Effector memory CD4-positive, alpha-beta T cell (primary cell): ENCODE data around the gene ST3GAL6.

Experiments
- DNase-seq, 3 donors: peaks; one replicate each; pipeline ENCODE4 v3.0.0-alpha.2; 2020
- H3K27ac ChIP-seq: 2 replicates; pipeline ENCODE4 v1.7.0; 2013; ENCODE audit warnings: mild to moderate bottlenecking, low read length, moderate library complexity; ENCODE audit not compliant: insufficient read depth, poor library complexity, severe bottlenecking
- H3K27me3 ChIP-seq: replicated peaks from 2 replicates; pipeline ENCODE4 v1.7.0; 2013; ENCODE audit warnings: mild to moderate bottlenecking, low read length; ENCODE audit not compliant: insufficient read depth, control insufficient read depth, poor library complexity, severe bottlenecking
- H3K36me3 ChIP-seq: 2 replicates; pipeline ENCODE4 v1.7.0; 2013; ENCODE audit warnings: mild to moderate bottlenecking, low read length, moderate library complexity; ENCODE audit not compliant: control insufficient read depth, insufficient read depth
- H3K4me1 ChIP-seq: 2 replicates; pipeline ENCODE4 v1.7.0; 2013; ENCODE audit warnings: low read length, mild to moderate bottlenecking; ENCODE audit not compliant: control insufficient read depth, insufficient read depth, poor library complexity, severe bottlenecking
- H3K4me3 ChIP-seq: 2 replicates; pipeline ENCODE4 v1.7.0; 2013; ENCODE audit warnings: low read length, low read depth, mild to moderate bottlenecking; ENCODE audit not compliant: insufficient read depth, poor library complexity, severe bottlenecking
- H3K9me3 ChIP-seq: 2 replicates; pipeline ENCODE4 v1.7.0; 2013; ENCODE audit warnings: mild to moderate bottlenecking, low read length, moderate library complexity; ENCODE audit not compliant: control insufficient read depth

The ST3GAL6 gene

DNA sequence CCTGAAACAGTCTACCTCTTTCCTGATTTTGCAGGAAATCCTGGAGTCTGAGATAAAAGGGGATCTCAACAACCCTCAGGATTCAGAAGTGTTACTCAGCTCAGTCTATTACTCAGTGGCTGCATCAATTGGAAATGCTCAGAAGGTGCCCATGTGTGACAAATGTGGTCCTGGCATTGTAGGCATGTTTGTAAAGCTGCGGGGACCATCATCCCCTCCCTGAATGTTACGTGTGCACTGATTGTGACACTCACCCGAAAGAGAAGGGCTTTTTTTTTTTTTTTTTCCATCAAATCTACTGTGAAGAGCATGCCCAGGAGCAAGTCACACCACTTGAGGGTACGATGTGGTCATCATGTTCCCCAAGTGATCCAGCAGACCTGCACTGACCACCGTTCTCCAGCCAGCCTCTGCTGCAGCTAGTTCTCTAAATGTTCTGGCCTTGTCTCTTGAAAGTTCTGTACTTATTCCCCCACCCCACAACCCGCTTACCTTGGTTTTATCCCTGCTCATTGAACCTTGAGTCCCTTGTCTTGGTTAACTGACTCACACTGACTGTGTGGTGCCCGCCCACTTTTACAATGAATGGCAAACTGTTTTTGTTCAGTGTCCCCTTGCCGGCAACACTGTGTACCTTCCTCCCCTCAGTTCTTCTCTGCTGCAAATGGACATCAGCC is 19.8 kb downstream of the ST3GAL6 start:
- no peaks in the 10 kb centered on the region for H3K36me3 ChIP-seq
- no peaks in the 10 kb centered on the region for H3K4me1 ChIP-seq
- no peaks in the 10 kb centered on the region for H3K9me3 ChIP-seq
- DNase-seq = no peak
- H3K27ac ChIP-seq = no peak overlapping the region
- H3K4me3 ChIP-seq = no peak overlapping the region
- no peaks in the 10 kb centered on the region for H3K27me3 ChIP-seq

DNA sequence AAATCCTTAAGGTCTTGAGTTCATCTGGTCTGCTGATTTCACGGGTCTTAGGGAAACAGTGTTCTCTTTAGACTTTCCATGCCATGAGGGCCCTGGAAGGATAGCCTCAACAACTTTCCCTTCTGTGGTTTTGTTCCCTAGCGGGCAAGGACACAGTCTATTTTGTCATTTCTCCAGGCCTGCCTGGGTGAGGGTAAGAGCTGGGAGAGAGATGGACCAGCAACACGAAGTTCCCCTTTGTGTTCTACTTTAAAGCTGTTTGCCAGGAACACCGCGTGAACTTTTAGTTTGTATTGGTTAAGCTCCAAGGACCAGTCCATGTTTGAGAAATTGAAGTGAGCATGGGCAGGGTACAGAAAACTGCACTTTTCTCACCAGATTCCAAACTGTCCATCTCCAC is 20.9 kb downstream of the ST3GAL6 start:
- Histone ChIP-seq H3K4me1 (no peaks in the 10 kb centered on the region), H3K27ac (no peak overlapping the region), H3K4me3 (no peak overlapping the region), H3K36me3 (no peaks in the 10 kb centered on the region), H3K9me3 (no peaks in the 10 kb centered on the region), H3K27me3 (no peaks in the 10 kb centered on the region)
- DNase-seq = no peak

DNA sequence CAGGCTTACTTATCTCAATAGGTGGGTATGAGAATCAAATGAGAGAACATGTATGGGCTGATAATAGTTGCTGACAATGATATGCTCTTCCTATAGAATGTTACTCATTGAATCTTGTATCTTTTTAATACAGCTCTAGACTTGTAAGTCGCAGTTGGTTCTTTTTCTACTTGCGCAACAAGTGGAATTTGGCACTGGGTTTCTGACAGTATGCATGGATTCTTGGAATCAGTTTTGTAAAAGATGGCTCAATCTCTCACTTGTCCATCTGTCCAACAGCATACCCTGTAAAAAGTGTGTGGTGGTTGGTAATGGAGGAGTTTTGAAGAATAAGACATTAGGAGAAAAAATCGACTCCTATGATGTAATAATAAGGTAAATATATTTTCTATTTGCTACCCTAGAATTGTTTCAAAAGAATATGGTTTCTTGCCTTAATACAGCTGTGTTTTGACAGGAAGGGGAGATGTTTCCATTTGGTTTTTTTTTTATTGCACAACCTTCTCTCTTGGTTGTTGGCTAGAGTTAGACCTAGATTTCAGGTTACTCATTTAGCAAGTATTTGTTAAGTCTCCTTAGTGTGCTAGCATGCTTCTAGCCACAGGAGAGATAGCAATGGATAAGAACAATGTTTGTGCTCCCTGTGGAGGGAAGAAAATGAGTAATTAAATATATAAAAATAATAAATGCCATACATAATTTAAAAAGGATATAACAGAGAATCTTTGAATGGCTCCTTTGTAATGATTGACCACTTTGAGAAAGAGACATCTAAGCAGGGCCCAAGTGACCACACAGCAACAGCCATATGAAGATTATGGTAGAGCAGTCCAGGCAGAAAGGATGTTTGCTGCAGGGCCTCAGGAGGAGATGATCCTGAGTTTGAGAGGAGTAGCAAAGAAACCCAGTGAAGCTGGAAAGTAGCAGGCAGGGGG is 21.8 kb downstream of the ST3GAL6 start:
- Histone ChIP-seq H3K36me3 (no peaks in the 10 kb centered on the region), H3K27ac (no peak overlapping the region), H3K4me3 (no peak overlapping the region), H3K4me1 (no peaks in the 10 kb centered on the region), H3K27me3 (no peaks in the 10 kb centered on the region), H3K9me3 (no peaks in the 10 kb centered on the region)
- DNase-seq = no peak

DNA sequence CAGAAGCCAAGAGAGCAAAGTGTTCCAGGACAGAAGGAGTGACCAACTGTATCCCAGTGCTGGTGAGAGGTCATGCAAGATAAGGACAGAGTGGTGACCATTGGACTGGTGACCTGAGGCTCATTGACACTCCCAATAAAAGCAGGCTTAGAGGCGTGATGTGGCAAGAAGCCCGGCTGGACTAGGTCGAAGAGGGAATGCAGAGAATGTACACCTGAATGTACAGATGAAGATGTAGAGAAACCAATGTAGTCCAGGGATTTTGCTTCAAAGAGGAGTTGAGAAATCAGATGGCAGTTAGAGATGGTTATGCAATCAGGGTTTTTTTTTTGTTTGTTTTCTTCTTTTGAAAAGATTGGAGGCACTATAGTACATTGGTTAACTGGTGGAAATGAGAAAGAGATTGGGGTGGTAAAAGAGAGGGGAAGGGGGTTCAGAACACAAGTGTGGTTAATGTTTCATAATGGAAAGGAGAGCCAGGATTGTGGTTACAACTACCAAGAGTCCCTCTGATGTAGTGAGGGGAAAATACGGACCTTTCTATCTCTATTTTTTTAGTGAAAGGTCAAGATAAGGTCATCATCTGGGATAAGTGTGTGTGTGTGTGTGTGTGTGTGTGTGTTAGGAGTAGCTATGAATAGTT is 23.3 kb downstream of the ST3GAL6 start:
- H3K4me3 ChIP-seq = no peak overlapping the region
- no peaks in the 10 kb centered on the region for H3K4me1 ChIP-seq
- H3K36me3 ChIP-seq = no peaks in the 10 kb centered on the region
- H3K27me3 ChIP-seq = no peaks in the 10 kb centered on the region
- DNase-seq = no peak
- H3K9me3 ChIP-seq = no peaks in the 10 kb centered on the region
- H3K27ac ChIP-seq = no peak overlapping the region

DNA sequence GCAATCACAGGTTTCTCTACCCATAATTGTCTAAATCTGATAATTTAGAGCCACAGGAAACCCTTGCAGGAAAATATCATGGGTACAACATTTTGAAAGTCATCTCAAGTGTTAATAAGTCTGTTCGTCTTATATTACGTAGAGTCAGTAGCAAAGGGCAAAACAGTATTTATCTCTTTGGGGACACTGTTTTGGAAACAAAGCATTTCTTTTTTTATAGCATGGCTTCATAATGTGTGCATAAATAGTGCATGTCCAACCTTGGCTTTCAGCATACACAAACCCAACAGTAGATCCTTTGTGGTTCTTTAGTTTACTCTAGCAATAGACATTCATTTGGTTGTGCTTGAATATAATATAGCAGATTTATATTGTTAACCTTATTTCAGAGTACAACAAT is 24.0 kb downstream of the ST3GAL6 start:
- Histone ChIP-seq H3K4me1 (no peaks in the 10 kb centered on the region), H3K27me3 (no peaks in the 10 kb centered on the region), H3K27ac (no peak overlapping the region), H3K36me3 (no peaks in the 10 kb centered on the region), H3K4me3 (no peak overlapping the region), H3K9me3 (no peaks in the 10 kb centered on the region)
- no peak for DNase-seq

DNA sequence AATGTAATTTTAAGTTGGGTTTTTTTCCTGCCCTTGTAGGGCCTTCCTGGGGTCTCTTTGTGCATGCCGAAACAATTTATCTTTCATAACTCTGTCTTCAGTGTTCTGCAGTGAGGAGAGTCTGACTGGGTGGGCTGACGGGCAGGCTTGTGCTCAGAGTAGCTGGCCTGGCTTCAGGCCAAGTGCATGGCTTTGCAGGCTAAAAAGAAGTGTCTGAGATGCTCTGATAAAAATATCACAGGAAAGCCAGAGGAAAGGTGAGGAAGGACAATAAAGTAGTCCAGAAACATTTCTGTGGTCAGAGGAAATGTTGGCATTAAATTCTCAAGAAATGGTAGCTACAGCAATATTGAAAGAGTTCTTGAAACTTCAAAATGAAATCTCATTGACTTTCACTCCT is 25.5 kb downstream of the ST3GAL6 start:
- DNase-seq = no peak
- no peaks in the 10 kb centered on the region for H3K9me3 ChIP-seq
- no peaks in the 10 kb centered on the region for H3K4me1 ChIP-seq
- H3K27me3 ChIP-seq = no peaks in the 10 kb centered on the region
- H3K4me3 ChIP-seq = no peak overlapping the region
- no peak overlapping the region for H3K27ac ChIP-seq
- no peaks in the 10 kb centered on the region for H3K36me3 ChIP-seq

DNA sequence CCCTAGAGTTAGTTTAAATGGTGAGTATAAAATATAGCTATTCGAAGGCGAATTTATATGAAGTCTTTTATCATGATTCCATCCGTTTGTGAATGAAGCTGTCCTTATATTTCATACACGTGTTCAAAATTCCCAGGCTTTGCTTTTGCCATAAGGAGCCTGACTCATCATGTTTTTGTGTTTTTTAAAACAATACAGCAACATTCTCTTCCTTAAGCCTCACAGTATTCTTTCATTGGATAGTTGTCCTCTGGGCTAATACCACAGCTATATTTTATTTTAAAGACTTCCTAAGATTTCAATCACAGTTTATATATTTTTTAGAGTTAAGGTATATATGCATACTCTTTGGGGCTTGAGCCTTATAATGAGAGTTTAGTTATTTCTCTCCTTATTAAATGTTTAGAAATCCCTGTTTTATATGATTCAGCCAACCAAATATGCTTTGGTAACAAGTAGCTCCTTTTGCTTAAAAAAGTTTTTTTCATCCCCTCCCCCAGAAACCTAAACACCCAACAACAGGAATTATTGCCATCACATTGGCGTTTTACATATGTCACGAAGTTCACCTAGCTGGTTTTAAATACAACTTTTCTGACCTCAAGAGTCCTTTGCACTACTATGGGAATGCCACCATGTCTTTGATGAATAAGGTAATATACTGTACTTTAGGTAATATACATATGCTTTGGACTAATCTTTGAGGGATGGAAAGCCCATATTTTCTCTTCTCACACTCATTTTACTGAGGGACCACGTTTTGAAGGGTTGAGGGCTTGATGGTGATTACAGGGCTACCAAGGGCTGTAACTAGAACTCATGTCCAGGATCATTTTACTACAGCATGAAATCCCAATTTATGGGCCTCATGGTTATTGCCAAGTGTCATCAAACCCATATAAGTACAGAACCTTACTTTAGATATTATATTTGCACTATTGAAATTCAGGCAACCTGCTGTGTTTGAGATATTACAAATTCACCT is 28.5 kb downstream of the ST3GAL6 start:
- Histone ChIP-seq H3K27ac (no peak overlapping the region), H3K4me1 (no peaks in the 10 kb centered on the region), H3K27me3 (no peaks in the 10 kb centered on the region), H3K9me3 (no peaks in the 10 kb centered on the region), H3K4me3 (no peak overlapping the region), H3K36me3 (no peaks in the 10 kb centered on the region)
- no peak for DNase-seq

DNA sequence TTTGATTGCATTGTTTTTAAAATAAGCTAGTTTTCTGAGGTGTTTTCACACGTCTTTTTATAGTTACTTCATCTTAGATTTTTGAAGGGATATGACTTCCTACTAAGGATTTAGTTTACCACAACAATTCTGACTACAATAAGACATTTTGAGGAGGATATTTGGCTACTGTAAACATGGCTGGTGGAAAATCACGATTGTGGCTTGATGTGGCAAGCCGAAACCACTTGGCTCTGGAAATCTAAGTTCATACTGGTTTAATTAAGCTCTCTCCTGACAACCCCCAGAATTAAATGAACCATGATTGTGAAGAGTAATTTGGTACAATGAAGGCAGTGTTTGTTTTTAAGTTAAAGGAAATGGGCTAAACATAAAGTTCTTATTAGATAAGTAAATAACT is 30.8 kb downstream of the ST3GAL6 start:
- H3K4me1 ChIP-seq = no peaks in the 10 kb centered on the region
- no peaks in the 10 kb centered on the region for H3K27me3 ChIP-seq
- no peaks in the 10 kb centered on the region for H3K36me3 ChIP-seq
- no peak for DNase-seq
- H3K4me3 ChIP-seq = no peak overlapping the region
- no peak overlapping the region for H3K27ac ChIP-seq
- H3K9me3 ChIP-seq = no peaks in the 10 kb centered on the region

DNA sequence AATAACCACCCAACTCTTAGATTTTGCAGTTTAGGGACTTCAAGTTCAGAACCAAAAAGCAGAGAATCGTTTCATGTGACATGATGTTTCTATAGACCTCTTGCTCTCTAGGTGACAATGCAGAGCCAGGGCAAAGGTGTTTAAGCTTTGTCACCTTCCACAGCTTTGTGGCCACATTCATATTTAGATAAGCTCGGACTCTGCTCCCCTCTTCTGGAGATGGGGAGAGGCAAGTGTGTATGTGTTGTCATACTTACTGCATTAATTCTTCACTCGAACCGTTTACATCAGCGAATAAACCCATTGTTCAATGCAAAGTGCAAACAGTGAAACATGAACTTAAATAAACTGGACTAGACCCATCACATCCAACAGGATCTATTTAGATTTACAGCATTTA is 33.2 kb downstream of the ST3GAL6 start:
- Histone ChIP-seq H3K27me3 (no peaks in the 10 kb centered on the region), H3K4me1 (no peaks in the 10 kb centered on the region), H3K27ac (no peak overlapping the region), H3K36me3 (no peaks in the 10 kb centered on the region), H3K9me3 (no peaks in the 10 kb centered on the region), H3K4me3 (no peak overlapping the region)
- DNase-seq = no peak
